Mesenchymal stem cell (in vitro differentiated cells and primary cell): ENCODE results near the gene INPP5D.
A peak's percentile ranks its signal among the peaks of the same experiment; 100 is the strongest.
"Not testable (repeated sequence)": the region's sequence is repeated elsewhere in the genome, so short reads cannot be mapped to it uniquely, and the experiment has no call there.

Source experiments
- DNase-seq: peaks from one replicate; pipeline ENCODE4 v3.0.0-alpha.2; 2013
- H2AFZ ChIP-seq: one replicate; pipeline ENCODE4 v1.6.1; 2013; ENCODE audit warnings: low read depth, mild to moderate bottlenecking, control low read depth, inconsistent platforms, low read length, moderate library complexity
- H2AK5ac ChIP-seq: 2 replicates; pipeline ENCODE4 v1.6.1; 2013; ENCODE audit warnings: low read length, moderate library complexity, mild to moderate bottlenecking, inconsistent platforms; ENCODE audit not compliant: severe bottlenecking
- H2BK120ac ChIP-seq: one replicate; pipeline ENCODE4 v1.6.1; 2013; ENCODE audit warnings: low read depth, mild to moderate bottlenecking, inconsistent platforms, low read length, moderate library complexity
- H2BK12ac ChIP-seq, 2 experiments: one replicate each; pipeline ENCODE4 v1.6.1; 2013; ENCODE audit warnings: inconsistent platforms in 2 of 2, low read length in 2 of 2, mild to moderate bottlenecking in 2 of 2, moderate library complexity in 2 of 2, control low read depth in 1 of 2
- H2BK15ac ChIP-seq: one replicate; pipeline ENCODE4 v1.6.1; 2013; ENCODE audit warnings: mild to moderate bottlenecking, low read depth, inconsistent platforms; ENCODE audit not compliant: poor library complexity, severe bottlenecking
- H2BK5ac ChIP-seq: 2 replicates; pipeline ENCODE4 v1.6.1; 2013; ENCODE audit warnings: low read depth, mild to moderate bottlenecking, low read length, control low read depth, inconsistent platforms; ENCODE audit not compliant: poor library complexity, severe bottlenecking
- H3K14ac ChIP-seq, 2 experiments: one replicate each; pipeline ENCODE4 v1.6.1; 2013; ENCODE audit warnings: inconsistent platforms in 2 of 2, low read length in 2 of 2, control low read depth in 1 of 2, mild to moderate bottlenecking in 1 of 2, moderate library complexity in 1 of 2
- H3K18ac ChIP-seq, 2 experiments: one replicate each; pipeline ENCODE4 v1.6.1; 2013; ENCODE audit warnings: inconsistent platforms in 2 of 2, low read length in 2 of 2, control low read depth in 1 of 2, low read depth in 1 of 2, mild to moderate bottlenecking in 1 of 2
- H3K23ac ChIP-seq, 2 experiments: one replicate each; pipeline ENCODE4 v1.6.1; 2013; ENCODE audit warnings: inconsistent platforms in 2 of 2, low read length in 2 of 2, mild to moderate bottlenecking in 2 of 2, moderate library complexity in 2 of 2, control low read depth in 1 of 2
- H3K27ac ChIP-seq: 2 replicates; pipeline ENCODE4 v1.5.1; 2013; ENCODE audit warnings: mild to moderate bottlenecking, moderate library complexity, low read length, control low read depth, inconsistent platforms; ENCODE audit not compliant: poor library complexity, severe bottlenecking
- H3K27me3 ChIP-seq, 2 experiments: 2 replicates each; pipeline versions ENCODE4 v1.6.1 to v1.7.0; 2013; ENCODE audit warnings: low read length in 2 of 2, mild to moderate bottlenecking in 2 of 2, moderate library complexity in 2 of 2, control low read depth in 1 of 2, inconsistent platforms in 1 of 2; ENCODE audit not compliant: control insufficient read depth in 1 of 2, insufficient read depth in 1 of 2
- H3K36me3 ChIP-seq, 2 experiments: 2 replicates each; pipeline versions ENCODE4 v1.6.1 to v1.7.0; 2013; ENCODE audit warnings: low read length in 2 of 2, control low read depth in 1 of 2, inconsistent platforms in 1 of 2, low read depth in 1 of 2, mild to moderate bottlenecking in 1 of 2; ENCODE audit not compliant: insufficient read depth in 2 of 2, control insufficient read depth in 1 of 2
- H3K4ac ChIP-seq, 2 experiments: one replicate each; pipeline ENCODE4 v1.6.1; 2013; ENCODE audit warnings: inconsistent platforms in 2 of 2, low read length in 2 of 2, mild to moderate bottlenecking in 2 of 2, moderate library complexity in 2 of 2, control low read depth in 1 of 2, low read depth in 1 of 2
- H3K4me1 ChIP-seq: 2 replicates; pipeline ENCODE4 v1.6.1; 2013; ENCODE audit warnings: low read depth, low read length, control low read depth; ENCODE audit not compliant: control insufficient read depth, insufficient read depth
- H3K4me2 ChIP-seq: 2 replicates; pipeline ENCODE4 v1.6.1; 2013; ENCODE audit warnings: low read length, mild to moderate bottlenecking, inconsistent platforms; ENCODE audit not compliant: poor library complexity, severe bottlenecking
- H3K4me3 ChIP-seq, 2 experiments: 2 replicates each; pipeline versions ENCODE4 v1.5.1 to v1.7.0; 2013; ENCODE audit warnings: low read length in 2 of 2, mild to moderate bottlenecking in 2 of 2, control low read depth in 1 of 2, low read depth in 1 of 2; ENCODE audit not compliant: insufficient read depth in 1 of 2
- H3K79me1 ChIP-seq: replicated peaks from 2 replicates; pipeline ENCODE4 v1.6.1; 2013; ENCODE audit warnings: mild to moderate bottlenecking, control low read depth, low read length, inconsistent platforms; ENCODE audit not compliant: poor library complexity, severe bottlenecking
- H3K9ac ChIP-seq: 2 replicates; pipeline ENCODE4 v1.7.0; 2013; ENCODE audit warnings: mild to moderate bottlenecking, low read length, moderate library complexity
- H3K9me3 ChIP-seq: 2 replicates; pipeline ENCODE4 v1.7.0; 2013; ENCODE audit warnings: mild to moderate bottlenecking, low read length; ENCODE audit not compliant: control insufficient read depth
- H4K8ac ChIP-seq: one replicate; pipeline ENCODE4 v1.6.1; 2013; ENCODE audit warnings: inconsistent platforms, mild to moderate bottlenecking, low read length, moderate library complexity
- H4K91ac ChIP-seq: one replicate; pipeline ENCODE4 v1.6.1; 2013; ENCODE audit warnings: mild to moderate bottlenecking, low read length, inconsistent platforms
- WGBS: methylation state at CpG from one replicate; pipeline ENCODE4 v1.1.7; 2013; ENCODE audit warnings: mixed read lengths; 5-methylcytosine and 5-hydroxymethylcytosine counted together

Gene INPP5D

DNA sequence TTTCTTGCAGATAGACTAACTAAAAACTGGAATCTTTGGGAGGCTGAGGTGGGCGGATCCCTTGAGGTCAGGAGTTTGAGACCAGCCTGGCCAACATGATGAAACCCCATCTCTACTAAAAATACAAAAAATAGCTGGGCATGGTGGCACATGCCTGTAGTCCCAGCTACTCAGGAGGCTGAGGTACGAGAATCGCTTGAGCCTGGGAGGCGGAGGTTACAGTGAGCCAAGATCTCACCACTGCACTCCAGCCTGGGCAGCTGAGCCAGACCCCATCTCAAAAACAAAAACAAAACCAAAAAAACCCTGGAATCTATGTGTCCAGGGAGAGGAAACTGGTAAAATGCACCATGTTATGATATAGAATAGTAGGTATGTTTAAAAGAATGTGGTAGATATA lies 7.6 kb upstream of the INPP5D start:
- peaks cover 24 to 36% of the 10 kb centered on the region in 2 experiments for H3K27me3 ChIP-seq
- not testable (repeated sequence) for H2BK15ac ChIP-seq, H4K91ac ChIP-seq, H2BK12ac ChIP-seq, H3K4me2 ChIP-seq, H3K4me3 ChIP-seq, H3K79me1 ChIP-seq, DNase-seq, H4K8ac ChIP-seq, H2BK120ac ChIP-seq, H2AK5ac ChIP-seq, H3K23ac ChIP-seq, H2BK5ac ChIP-seq, H3K9ac ChIP-seq, H2AFZ ChIP-seq, H3K4me1 ChIP-seq, H3K27ac ChIP-seq, H3K18ac ChIP-seq, H3K14ac ChIP-seq, H3K4ac ChIP-seq, H3K9me3 ChIP-seq, H3K36me3 ChIP-seq
- WGBS: 100% methylated on average over 4 of the region's 4 CpGs

DNA sequence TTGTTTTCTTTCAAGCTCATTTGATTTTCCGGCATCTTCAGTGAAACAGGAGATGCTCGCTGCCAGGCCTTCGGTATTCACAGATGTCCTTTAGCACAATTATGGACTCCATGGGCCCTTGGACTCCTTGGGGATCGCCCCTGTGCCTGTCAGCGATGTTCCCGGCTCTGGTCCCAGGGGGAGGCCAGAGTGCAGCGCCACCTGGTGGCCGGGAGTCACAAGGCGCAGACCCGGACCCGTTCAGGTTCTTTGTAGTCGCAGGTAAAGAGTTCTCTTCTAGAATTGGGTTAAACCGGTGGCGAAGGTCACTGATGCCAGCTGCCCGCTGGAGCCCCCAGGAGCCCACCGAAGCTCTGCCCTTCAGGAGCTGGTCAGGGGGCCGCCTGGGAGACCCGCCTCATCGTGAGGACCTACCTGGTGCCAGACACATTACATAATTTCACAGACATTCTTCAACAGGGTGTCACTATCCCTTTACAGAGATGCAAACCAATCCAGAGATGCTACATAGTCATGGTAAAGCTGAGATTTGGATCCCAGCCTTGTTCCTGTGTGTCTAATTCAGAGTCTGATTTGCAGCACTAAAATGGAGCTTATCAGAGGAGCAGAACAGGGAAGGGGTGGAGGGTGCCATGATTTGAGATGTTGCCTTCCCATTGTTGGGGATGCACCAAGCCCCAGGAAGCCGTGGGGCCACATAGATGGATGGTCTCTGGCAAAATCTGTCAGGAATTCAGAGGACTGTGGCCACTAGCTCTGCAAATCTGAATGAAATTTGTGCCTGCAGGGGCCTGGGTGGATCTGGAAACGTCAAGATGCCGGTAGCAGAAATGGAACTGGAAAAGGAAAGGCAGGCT lies 6.0 kb upstream of the INPP5D start:
- Histone ChIP-seq H4K8ac (no peak overlapping the region), H2BK120ac (no peak overlapping the region)

DNA sequence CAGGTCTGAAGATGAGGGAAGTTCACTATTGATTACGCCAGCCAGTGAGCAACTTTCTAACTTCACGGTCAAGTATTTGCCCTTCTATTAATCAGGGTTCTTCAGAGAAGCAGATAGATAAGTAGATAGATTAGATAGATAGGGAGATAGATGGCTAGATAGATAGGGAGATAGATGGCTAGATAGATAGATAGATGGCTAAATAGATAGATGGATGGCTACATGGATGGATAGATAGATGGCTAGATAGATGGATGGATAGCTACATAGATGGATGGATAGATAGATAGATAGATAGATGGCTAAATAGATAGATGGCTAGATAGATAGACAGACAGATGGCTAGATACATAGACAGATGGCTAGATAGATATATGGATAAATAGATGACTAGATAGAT lies 4.8 kb upstream of the INPP5D start:
- Histone ChIP-seq H3K4ac (no peak overlapping the region), H3K18ac (no peak overlapping the region), H3K9ac (no peak overlapping the region), H4K8ac (no peak overlapping the region), H3K4me3 (no peak overlapping the region), H3K4me1 (peaks cover 4% of the 10 kb centered on the region), H3K79me1 (no peaks in the 10 kb centered on the region), H2AFZ (no peak overlapping the region), H3K9me3 (no peaks in the 10 kb centered on the region), H2BK15ac (no peak overlapping the region), H2BK120ac (no peak overlapping the region), H3K23ac (no peak overlapping the region), H3K36me3 (no peaks in the 10 kb centered on the region), H3K4me2 (no peak overlapping the region), H3K27ac (no peak overlapping the region), H4K91ac (no peak overlapping the region), H2BK12ac (no peak overlapping the region), H2AK5ac (no peak overlapping the region), H3K14ac (no peak overlapping the region), H3K27me3 (peaks cover 15 to 22% of the 10 kb centered on the region in 2 experiments), H2BK5ac (no peak overlapping the region)
- no peak for DNase-seq
- 93% methylated on average over 2 of the region's 2 CpGs for WGBS

More for the DNA sequence above, 6.0 kb upstream of the INPP5D start:
- no peak overlapping the region for H3K18ac ChIP-seq
- H3K79me1 ChIP-seq: no peaks in the 10 kb centered on the region
- H2AK5ac ChIP-seq: no peak overlapping the region
- no peak overlapping the region for H3K9ac ChIP-seq
- no peak overlapping the region for H2BK12ac ChIP-seq
- WGBS: 31% methylated on average over 22 of the region's 22 CpGs
- H3K27ac ChIP-seq: no peak overlapping the region
- H2BK5ac ChIP-seq: no peak overlapping the region
- peak overlapping the region; percentile 12 for H3K4me2 ChIP-seq
- peak; percentile 37 for DNase-seq
- no peak overlapping the region for H2BK15ac ChIP-seq
- no peak overlapping the region for H3K14ac ChIP-seq
- no peaks in the 10 kb centered on the region for H3K36me3 ChIP-seq
- H3K4me3 ChIP-seq: no peak overlapping the region
- H3K4me1 ChIP-seq: peaks cover 4% of the 10 kb centered on the region
- no peaks in the 10 kb centered on the region for H3K9me3 ChIP-seq
- no peak overlapping the region for H3K23ac ChIP-seq
- no peak overlapping the region for H3K4ac ChIP-seq
- no peak overlapping the region for H4K91ac ChIP-seq
- no peak overlapping the region for H2AFZ ChIP-seq
- peaks cover 18 to 24% of the 10 kb centered on the region in 2 experiments for H3K27me3 ChIP-seq

DNA sequence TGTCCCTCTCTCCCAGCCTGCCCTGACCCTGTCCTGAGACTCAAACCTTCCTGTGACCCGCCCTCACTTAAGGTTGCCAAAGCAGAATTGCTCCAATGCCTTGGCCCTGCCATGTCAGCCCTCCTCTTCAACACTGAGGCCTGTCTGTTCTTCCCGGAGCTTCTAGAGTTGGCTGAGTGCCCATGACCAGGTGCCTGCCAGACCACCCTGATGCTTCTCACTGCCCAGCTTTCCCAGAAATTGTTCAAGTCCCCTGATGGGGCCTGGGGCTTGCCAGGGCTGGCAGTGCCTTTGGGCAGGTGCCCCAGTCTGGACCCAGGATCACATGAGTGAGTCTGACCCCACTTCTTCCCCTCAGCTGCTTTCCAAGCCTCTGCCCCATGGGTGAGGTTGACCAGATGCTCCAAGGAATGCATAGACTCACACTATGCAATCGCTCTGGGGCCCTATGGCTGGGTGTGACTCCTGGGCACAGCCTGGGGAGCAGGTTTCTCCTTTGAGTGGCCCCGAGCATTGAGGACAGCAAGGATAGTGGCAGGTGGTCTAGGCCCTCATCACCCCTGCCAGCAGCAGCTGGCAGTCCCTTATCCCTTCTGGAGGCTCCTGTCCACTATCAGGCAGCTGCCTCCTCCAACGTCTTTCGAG lies 3.1 kb upstream of the INPP5D start:
- H3K14ac ChIP-seq: peak overlapping the region in 1 of 2 experiments; percentile 66
- whole genome bisulfite sequencing: 83% methylated on average over 6 of the region's 6 CpGs
- no peak overlapping the region for H2BK5ac ChIP-seq
- no peaks in the 10 kb centered on the region for H3K9me3 ChIP-seq
- no peak overlapping the region for H4K91ac ChIP-seq
- H2BK15ac ChIP-seq: no peak overlapping the region
- H3K23ac ChIP-seq: no peak overlapping the region
- peaks cover 8% of the 10 kb centered on the region for H3K4me1 ChIP-seq
- H3K4ac ChIP-seq: no peak overlapping the region
- H2BK12ac ChIP-seq: no peak overlapping the region
- no peaks in the 10 kb centered on the region for H3K79me1 ChIP-seq
- H3K4me3 ChIP-seq: no peak overlapping the region
- no peak overlapping the region for H2AFZ ChIP-seq
- H3K27ac ChIP-seq: no peak overlapping the region
- no peak overlapping the region for H3K18ac ChIP-seq
- H3K4me2 ChIP-seq: no peak overlapping the region
- H3K9ac ChIP-seq: no peak overlapping the region
- H3K36me3 ChIP-seq: no peaks in the 10 kb centered on the region
- no peak overlapping the region for H2BK120ac ChIP-seq
- no peak overlapping the region for H4K8ac ChIP-seq
- DNase-seq: no peak
- H2AK5ac ChIP-seq: no peak overlapping the region
- H3K27me3 ChIP-seq: peaks cover 12 to 15% of the 10 kb centered on the region in 2 experiments
